Kidney epithelial cell (primary cell): ENCODE results near the gene HLA-DPA1. TPM values are rescaled to one million over a fixed set of nuclear protein-coding genes. Genes with fewer than 3 reads are reported as not detected.
A peak's percentile ranks its signal among the peaks of the same experiment; 100 is the strongest.

Experiments
- DNase-seq: peaks from one replicate; pipeline ENCODE4 v3.0.0-alpha.2; 2010; ENCODE audit warnings: low read depth
- H3K27me3 ChIP-seq: 2 replicates; pipeline ENCODE4 v1.6.0; 2011; ENCODE audit warnings: low read length; ENCODE audit not compliant: control insufficient read depth, insufficient read depth
- H3K36me3 ChIP-seq: 2 replicates; pipeline ENCODE4 v1.5.1; 2011; ENCODE audit warnings: low read length; ENCODE audit not compliant: control insufficient read depth, insufficient read depth
- H3K4me3 ChIP-seq: 2 replicates; pipeline ENCODE4 v1.5.1; 2011; ENCODE audit warnings: low read depth, mild to moderate bottlenecking, control low read depth, low read length
- total RNA-seq: library from RNA; depleted of rRNA; stranded (reverse); fragments of >200 nt; gene quantifications from 2 replicates; pipeline ENCODE4 v1.2.3, GENCODE V29; 2015
- TF ChIP-seq, protein P1 (sequence below): IDR thresholded peaks from 2 replicates; pipeline ENCODE4 v1.5.1; 2011; ENCODE audit warnings: mild to moderate bottlenecking, moderate library complexity, low read length, control low read depth, inconsistent platforms; ENCODE audit not compliant: insufficient read depth, poor library complexity, severe bottlenecking

Gene HLA-DPA1
- total RNA-seq, 1 donor from 2014 or later = 0.29 TPM

DNA sequence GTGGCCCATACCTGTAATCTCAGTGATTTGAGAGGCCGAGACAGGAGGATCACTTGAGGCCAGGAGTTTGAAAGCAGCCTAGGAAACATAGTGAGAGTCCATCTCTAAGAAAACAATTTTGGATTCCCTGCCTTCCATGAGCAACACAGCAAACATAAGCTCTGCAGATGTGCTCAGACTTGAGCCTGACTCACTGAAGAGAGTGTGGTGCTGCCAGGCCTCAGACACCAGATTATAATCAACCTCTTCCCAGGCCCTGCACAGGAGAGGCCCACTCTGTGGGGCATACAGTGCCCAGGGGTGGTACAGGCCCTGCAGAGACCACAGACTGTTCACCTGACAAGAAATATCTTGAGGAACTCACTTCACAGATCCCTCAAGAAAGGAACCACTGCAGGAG, 22.2 kb upstream of the HLA-DPA1 start:
- no peak for DNase-seq
- Histone ChIP-seq H3K36me3 (no peaks in the 10 kb centered on the region), H3K27me3 (no peaks in the 10 kb centered on the region), H3K4me3 (no peak overlapping the region)
- TF ChIP-seq, protein P1, sequence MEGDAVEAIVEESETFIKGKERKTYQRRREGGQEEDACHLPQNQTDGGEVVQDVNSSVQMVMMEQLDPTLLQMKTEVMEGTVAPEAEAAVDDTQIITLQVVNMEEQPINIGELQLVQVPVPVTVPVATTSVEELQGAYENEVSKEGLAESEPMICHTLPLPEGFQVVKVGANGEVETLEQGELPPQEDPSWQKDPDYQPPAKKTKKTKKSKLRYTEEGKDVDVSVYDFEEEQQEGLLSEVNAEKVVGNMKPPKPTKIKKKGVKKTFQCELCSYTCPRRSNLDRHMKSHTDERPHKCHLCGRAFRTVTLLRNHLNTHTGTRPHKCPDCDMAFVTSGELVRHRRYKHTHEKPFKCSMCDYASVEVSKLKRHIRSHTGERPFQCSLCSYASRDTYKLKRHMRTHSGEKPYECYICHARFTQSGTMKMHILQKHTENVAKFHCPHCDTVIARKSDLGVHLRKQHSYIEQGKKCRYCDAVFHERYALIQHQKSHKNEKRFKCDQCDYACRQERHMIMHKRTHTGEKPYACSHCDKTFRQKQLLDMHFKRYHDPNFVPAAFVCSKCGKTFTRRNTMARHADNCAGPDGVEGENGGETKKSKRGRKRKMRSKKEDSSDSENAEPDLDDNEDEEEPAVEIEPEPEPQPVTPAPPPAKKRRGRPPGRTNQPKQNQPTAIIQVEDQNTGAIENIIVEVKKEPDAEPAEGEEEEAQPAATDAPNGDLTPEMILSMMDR = no peak

DNA sequence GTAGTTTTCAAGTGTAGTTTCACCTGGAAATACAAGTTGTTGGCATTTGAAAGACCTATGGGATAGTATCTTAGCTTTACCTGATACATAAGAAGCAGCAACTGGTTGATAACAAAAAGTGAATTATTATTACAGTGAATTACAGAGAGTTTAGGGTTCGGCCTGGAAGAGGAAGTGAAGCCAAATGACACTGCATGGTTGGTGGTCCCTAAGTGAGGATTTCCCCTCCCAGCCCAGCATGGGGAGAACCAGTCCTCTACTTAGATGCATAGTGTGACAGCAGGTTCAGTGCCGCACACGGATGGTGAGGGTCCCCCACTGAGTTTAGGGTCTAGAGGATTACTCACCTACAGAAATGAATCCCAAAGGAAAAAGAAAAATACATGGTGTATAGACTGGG, 20.4 kb upstream of the HLA-DPA1 start:
- no peak for DNase-seq
- Histone ChIP-seq H3K27me3 (no peaks in the 10 kb centered on the region), H3K4me3 (no peak overlapping the region)

DNA sequence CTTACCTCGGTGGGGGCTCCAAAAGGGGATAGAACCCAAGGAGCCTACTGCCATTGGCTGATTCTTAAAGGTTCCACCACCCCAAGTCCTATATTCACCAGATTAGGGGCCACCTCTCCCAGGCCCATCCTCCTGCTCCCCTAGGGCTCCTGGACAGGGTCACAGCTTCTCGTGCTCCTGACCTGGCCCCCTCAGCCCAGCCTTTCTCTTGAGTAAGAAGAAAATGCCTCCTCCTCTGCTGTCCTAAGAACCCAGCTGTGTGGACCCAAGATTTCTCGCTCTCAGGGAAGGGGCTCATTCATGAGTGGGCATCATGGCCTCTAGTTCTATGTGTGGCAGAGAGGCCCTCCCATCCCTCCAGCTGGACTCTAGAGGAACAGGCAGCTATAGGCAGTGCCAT, 18.9 kb upstream of the HLA-DPA1 start:
- TF ChIP-seq, protein P1 = no peak
- H3K36me3 ChIP-seq = no peaks in the 10 kb centered on the region
- no peak for DNase-seq
- H3K27me3 ChIP-seq = no peaks in the 10 kb centered on the region
- no peak overlapping the region for H3K4me3 ChIP-seq

More for the DNA sequence above, 20.4 kb upstream of the HLA-DPA1 start:
- TF ChIP-seq, protein P1 = no peak
- H3K36me3 ChIP-seq = no peaks in the 10 kb centered on the region

DNA sequence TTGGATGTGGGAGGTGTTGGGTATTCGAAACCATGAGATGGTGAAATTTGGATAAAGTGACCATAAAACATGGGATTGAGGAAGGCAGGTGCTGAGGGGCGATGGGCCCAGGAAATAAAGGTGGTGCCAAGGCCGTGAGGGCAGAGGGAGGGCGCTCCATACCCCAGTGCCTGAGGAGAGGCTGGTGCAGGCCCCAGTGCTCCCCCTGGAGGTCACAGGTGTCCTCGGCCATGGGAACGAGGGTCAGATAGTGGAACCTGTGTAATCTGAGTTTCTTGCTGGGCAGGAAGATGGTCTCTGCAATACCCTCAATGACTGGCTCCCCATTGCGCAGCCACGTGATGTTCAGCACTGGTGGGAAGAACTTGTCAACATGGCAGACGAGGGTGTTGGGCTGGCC, 18.5 kb upstream of the HLA-DPA1 start:
- Histone ChIP-seq H3K27me3 (no peaks in the 10 kb centered on the region), H3K4me3 (no peak overlapping the region), H3K36me3 (no peaks in the 10 kb centered on the region)
- DNase-seq = no peak
- TF ChIP-seq, protein P1 = peak; percentile 23

DNA sequence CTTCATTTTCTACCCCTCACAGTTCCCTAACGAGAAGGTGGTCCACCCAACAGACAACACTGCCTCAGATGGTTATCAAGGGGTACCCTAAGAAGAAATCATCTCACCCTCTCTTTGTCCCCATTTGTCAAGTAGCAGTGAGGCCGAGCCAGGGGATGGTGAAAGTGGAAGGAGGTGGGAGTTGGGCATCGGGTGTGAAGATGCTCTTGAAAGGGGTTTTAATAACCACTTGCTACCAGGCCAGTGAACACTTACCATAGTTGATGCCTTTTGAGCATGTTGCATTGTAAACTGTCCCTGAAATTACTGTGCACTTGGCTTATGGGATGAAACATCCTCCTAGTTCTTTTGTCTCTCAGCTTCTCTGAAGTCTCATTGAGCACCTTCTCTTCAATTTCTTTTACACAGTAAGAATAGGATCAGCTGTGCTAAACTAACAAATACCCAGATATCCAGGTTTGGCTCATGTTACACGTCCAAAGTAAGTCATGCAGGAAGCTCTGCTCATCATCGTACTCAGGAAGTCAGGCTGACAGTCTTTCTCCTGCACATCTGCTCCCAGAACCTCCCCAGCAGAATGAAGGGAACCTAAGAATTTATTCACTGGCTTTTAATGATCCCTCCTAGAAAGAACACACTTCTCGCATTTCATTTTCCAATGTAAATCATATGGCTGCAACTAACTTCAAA, 15.6 kb upstream of the HLA-DPA1 start:
- Histone ChIP-seq H3K4me3 (no peak overlapping the region), H3K36me3 (no peaks in the 10 kb centered on the region), H3K27me3 (no peaks in the 10 kb centered on the region)
- no peak for DNase-seq
- TF ChIP-seq, protein P1 = no peak
